ENCODE measurements around the gene SIPA1L2. TPM values are rescaled to one million over a fixed set of nuclear protein-coding genes. Genes with fewer than 3 reads are reported as not detected.

The SIPA1L2 gene
- total and polyA plus RNA-seq, 2 donors (not counting 1 experiment from before 2014, with no cell fraction given), result 0.39 to 2.0 TPM

DNA sequence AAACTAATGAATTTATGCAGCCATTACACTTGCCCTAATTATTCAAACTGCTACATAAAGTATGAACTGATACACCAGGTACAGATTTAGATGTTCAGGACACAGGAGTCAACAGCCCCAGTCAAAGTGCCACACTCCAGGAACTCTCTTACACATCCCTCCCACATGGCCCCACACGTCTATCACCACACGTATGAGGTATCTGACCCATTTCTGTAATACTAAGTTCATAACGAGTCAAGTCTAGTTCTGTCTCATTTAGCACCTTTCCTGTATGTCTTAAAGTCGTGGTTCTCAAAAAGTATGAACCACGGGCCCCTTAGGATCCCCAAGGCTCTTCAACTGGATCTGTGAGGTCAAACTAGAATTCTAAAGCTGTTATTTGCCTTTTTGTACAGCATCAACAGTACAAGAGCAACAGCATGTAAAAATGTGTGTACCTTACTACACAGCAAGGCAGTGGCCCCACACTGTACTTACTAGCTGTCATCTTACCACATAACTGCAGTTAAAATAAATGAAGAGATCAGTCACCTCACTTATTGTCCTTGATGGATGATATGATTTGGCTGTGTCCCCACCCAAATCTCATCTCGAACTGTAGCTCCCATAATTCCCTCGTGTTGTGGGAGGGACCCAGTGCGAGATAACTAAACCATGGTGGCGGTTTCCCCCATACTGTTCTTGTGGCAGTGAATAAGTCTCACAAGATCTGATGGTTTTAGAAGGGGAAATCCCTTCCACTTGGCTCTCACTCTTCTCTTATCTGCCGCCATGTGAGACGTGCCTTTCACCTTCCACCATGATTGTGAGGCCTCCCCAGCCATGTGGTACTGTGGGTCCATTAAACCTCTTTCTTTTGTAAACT, 42.6 kb downstream of the SIPA1L2 start:
- H3K4me3 ChIP-seq (replicated peaks in 1 of 4; ENCODE audit: control extremely low read depth in 1 of 4, insufficient read depth in 1 of 4, low read depth in 3 of 4, low read length in 4 of 4), result no peak overlapping the region

DNA sequence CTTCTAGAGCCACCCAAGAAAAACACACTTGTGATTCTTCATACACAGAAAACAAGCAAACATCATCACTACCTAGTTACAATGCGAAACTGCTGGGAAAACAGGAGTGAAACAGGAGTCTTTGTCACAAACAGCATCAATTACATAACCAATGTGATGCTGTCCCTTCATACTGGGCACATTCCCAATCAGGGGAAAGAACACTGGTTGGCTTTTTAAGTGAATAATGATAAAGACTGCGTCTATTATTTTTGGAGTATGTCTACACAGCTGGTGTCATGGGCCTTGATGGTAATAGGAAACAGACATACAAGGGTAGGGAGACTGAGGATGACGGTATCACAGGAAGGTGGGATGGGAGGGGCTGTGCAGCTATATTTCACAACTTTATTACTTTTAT, 43.3 kb downstream of the SIPA1L2 start:
- no peak overlapping the region for H3K27ac ChIP-seq (ENCODE audit: insufficient read depth, low read length)
- no peaks in the 10 kb centered on the region for H3K27me3 ChIP-seq (ENCODE audit: control insufficient read depth, insufficient read depth, low read length)
- DNase-seq (ENCODE audit: low read depth in 2 of 2), result no peak
- no peaks in the 10 kb centered on the region for H4K20me1 ChIP-seq (ENCODE audit: control insufficient read depth, extremely low read depth, insufficient read depth, low read length)
- TF ChIP-seq, protein P1, sequence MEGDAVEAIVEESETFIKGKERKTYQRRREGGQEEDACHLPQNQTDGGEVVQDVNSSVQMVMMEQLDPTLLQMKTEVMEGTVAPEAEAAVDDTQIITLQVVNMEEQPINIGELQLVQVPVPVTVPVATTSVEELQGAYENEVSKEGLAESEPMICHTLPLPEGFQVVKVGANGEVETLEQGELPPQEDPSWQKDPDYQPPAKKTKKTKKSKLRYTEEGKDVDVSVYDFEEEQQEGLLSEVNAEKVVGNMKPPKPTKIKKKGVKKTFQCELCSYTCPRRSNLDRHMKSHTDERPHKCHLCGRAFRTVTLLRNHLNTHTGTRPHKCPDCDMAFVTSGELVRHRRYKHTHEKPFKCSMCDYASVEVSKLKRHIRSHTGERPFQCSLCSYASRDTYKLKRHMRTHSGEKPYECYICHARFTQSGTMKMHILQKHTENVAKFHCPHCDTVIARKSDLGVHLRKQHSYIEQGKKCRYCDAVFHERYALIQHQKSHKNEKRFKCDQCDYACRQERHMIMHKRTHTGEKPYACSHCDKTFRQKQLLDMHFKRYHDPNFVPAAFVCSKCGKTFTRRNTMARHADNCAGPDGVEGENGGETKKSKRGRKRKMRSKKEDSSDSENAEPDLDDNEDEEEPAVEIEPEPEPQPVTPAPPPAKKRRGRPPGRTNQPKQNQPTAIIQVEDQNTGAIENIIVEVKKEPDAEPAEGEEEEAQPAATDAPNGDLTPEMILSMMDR (conservative IDR thresholded peaks at IDR 0.05 in 1 of 2, IDR thresholded peaks at IDR 0.05 in 1 of 2; ENCODE audit: low read depth in 1 of 2, low read length in 2 of 2), result no peak
- TF ChIP-seq EZH2 (IDR thresholded peaks at IDR 0.05; ENCODE audit: low read length, missing control alignments), result no peak
- no peak overlapping the region for H3K9ac ChIP-seq (ENCODE audit: insufficient read depth, low read length)
- H3K9me3 ChIP-seq (ENCODE audit: control insufficient read depth, insufficient read depth, low read depth, low read length), result no peaks in the 10 kb centered on the region
- no peaks in the 10 kb centered on the region for H3K4me1 ChIP-seq (ENCODE audit: control insufficient read depth, extremely low read depth, insufficient read depth, low read length)
- H3K36me3 ChIP-seq (ENCODE audit: control insufficient read depth, insufficient read depth, low read length), result no peaks in the 10 kb centered on the region
- no peak overlapping the region for H2AFZ ChIP-seq (ENCODE audit: low read length)
- H3K4me2 ChIP-seq (ENCODE audit: extremely low read depth, insufficient read depth, low read length), result no peak overlapping the region
- H3K79me2 ChIP-seq (ENCODE audit: control insufficient read depth, insufficient read depth, low read length), result no peaks in the 10 kb centered on the region
- H3K4me3 ChIP-seq (replicated peaks in 1 of 4; ENCODE audit: control extremely low read depth in 1 of 4, insufficient read depth in 1 of 4, low read depth in 3 of 4, low read length in 4 of 4), result no peak overlapping the region

More for the DNA sequence above, 42.6 kb downstream of the SIPA1L2 start:
- no peaks in the 10 kb centered on the region for H3K79me2 ChIP-seq (ENCODE audit: control insufficient read depth, insufficient read depth, low read length)
- H2AFZ ChIP-seq (ENCODE audit: low read length), result no peak overlapping the region
- H4K20me1 ChIP-seq (ENCODE audit: control insufficient read depth, extremely low read depth, insufficient read depth, low read length), result no peaks in the 10 kb centered on the region
- no peak overlapping the region for H3K27ac ChIP-seq (ENCODE audit: insufficient read depth, low read length)
- no peaks in the 10 kb centered on the region for H3K36me3 ChIP-seq (ENCODE audit: control insufficient read depth, insufficient read depth, low read length)
- TF ChIP-seq, protein P1 (conservative IDR thresholded peaks at IDR 0.05 in 1 of 2, IDR thresholded peaks at IDR 0.05 in 1 of 2; ENCODE audit: low read depth in 1 of 2, low read length in 2 of 2), result no peak
- no peak for TF ChIP-seq EZH2 (IDR thresholded peaks at IDR 0.05; ENCODE audit: low read length, missing control alignments)
- DNase-seq (ENCODE audit: low read depth in 2 of 2), result no peak
- no peak overlapping the region for H3K4me2 ChIP-seq (ENCODE audit: extremely low read depth, insufficient read depth, low read length)
- no peak overlapping the region for H3K9ac ChIP-seq (ENCODE audit: insufficient read depth, low read length)
- H3K27me3 ChIP-seq (ENCODE audit: control insufficient read depth, insufficient read depth, low read length), result no peaks in the 10 kb centered on the region
- no peaks in the 10 kb centered on the region for H3K9me3 ChIP-seq (ENCODE audit: control insufficient read depth, insufficient read depth, low read depth, low read length)
- no peaks in the 10 kb centered on the region for H3K4me1 ChIP-seq (ENCODE audit: control insufficient read depth, extremely low read depth, insufficient read depth, low read length)

DNA sequence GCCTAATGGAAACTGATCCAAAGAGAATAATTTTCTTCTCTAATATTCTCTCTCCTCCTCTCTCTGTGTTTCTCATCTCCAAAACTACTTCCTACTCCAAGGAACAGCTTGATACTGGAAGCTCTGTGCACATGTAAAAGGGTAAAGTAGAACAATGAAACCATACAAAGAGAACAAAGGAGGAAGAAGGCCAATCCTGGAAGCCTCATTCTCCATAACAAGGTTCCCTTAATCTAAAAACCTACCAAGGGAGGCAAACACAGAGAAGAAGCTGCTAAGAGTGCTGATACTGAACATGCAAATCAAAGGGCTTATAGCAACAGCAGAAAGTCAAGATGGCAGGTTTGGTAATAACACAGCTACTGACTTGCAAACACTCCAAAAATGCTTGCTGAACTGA, 44.4 kb downstream of the SIPA1L2 start:
- Histone ChIP-seq H3K36me3 (ENCODE audit: control insufficient read depth, insufficient read depth, low read length) (no peaks in the 10 kb centered on the region), H3K4me3 (replicated peaks in 1 of 4; ENCODE audit: control extremely low read depth in 1 of 4, insufficient read depth in 1 of 4, low read depth in 3 of 4, low read length in 4 of 4) (no peak overlapping the region), H3K79me2 (ENCODE audit: control insufficient read depth, insufficient read depth, low read length) (no peaks in the 10 kb centered on the region), H3K9me3 (ENCODE audit: control insufficient read depth, insufficient read depth, low read depth, low read length) (no peaks in the 10 kb centered on the region), H3K9ac (ENCODE audit: insufficient read depth, low read length) (no peak overlapping the region), H4K20me1 (ENCODE audit: control insufficient read depth, extremely low read depth, insufficient read depth, low read length) (no peaks in the 10 kb centered on the region), H3K4me2 (ENCODE audit: extremely low read depth, insufficient read depth, low read length) (no peak overlapping the region), H2AFZ (ENCODE audit: low read length) (no peak overlapping the region), H3K27me3 (ENCODE audit: control insufficient read depth, insufficient read depth, low read length) (no peaks in the 10 kb centered on the region), H3K27ac (ENCODE audit: insufficient read depth, low read length) (no peak overlapping the region), H3K4me1 (ENCODE audit: control insufficient read depth, extremely low read depth, insufficient read depth, low read length) (no peaks in the 10 kb centered on the region)
- no peak for TF ChIP-seq EZH2 (IDR thresholded peaks at IDR 0.05; ENCODE audit: low read length, missing control alignments)
- TF ChIP-seq, protein P1 (conservative IDR thresholded peaks at IDR 0.05 in 1 of 2, IDR thresholded peaks at IDR 0.05 in 1 of 2; ENCODE audit: low read depth in 1 of 2, low read length in 2 of 2), result no peak
- DNase-seq (ENCODE audit: low read depth in 2 of 2), result no peak
